HG03558 (cell line): ENCODE data around the gene CACNG4.

Source experiments
- ATAC-seq: cut with Tn5 transposase; IDR thresholded peaks from one replicate; pipeline ENCODE4 v1.9.1; 2021; ENCODE audit warnings: moderate number of reproducible peaks; ENCODE audit not compliant: unreplicated experiment; ENCODE audit errors: extremely low read depth

Gene CACNG4

GRCh38 chr17:67011527-67012175 is 47.1 kb downstream of the CACNG4 start:
- no peak for ATAC-seq

GRCh38 chr17:67013891-67014290 is 49.4 kb downstream of the CACNG4 start:
- ATAC-seq = no peak

- no peak for ATAC-seq
These were observed 50.5 kb downstream of the CACNG4 start for GRCh38 chr17:67015001-67015400.

- no peak for ATAC-seq
These were observed 51.7 kb downstream of the CACNG4 start for GRCh38 chr17:67016039-67016762.

GRCh38 chr17:67017910-67018309 is 53.4 kb downstream of the CACNG4 start:
- no peak for ATAC-seq

- ATAC-seq = no peak
These were observed 54.2 kb downstream of the CACNG4 start for GRCh38 chr17:67018471-67019434.

- no peak for ATAC-seq
These were observed 55.3 kb downstream of the CACNG4 start for GRCh38 chr17:67019809-67020208.

- no peak for ATAC-seq
These were observed 55.8 kb downstream of the CACNG4 start for GRCh38 chr17:67020293-67020766.

GRCh38 chr17:67021196-67021595 is 56.7 kb downstream of the CACNG4 start:
- ATAC-seq = no peak

GRCh38 chr17:67021743-67022450 is 57.4 kb downstream of the CACNG4 start:
- no peak for ATAC-seq

GRCh38 chr17:67022451-67022810 is 57.9 kb downstream of the CACNG4 start:
- no peak for ATAC-seq

- ATAC-seq = no peak
These were observed 60.2 kb downstream of the CACNG4 start for GRCh38 chr17:67024736-67025135.

- ATAC-seq = no peak
These were observed 60.8 kb downstream of the CACNG4 start for GRCh38 chr17:67025216-67025792.

- no peak for ATAC-seq
These were observed 61.8 kb downstream of the CACNG4 start for GRCh38 chr17:67026341-67026740.

GRCh38 chr17:67027031-67027628 is 62.6 kb downstream of the CACNG4 start:
- no peak for ATAC-seq

GRCh38 chr17:67030641-67031040 is 66.1 kb downstream of the CACNG4 start:
- no peak for ATAC-seq

- ATAC-seq = no peak
These were observed 67.9 kb downstream of the CACNG4 start for GRCh38 chr17:67032382-67032781.

- no peak for ATAC-seq
These were observed 68.5 kb downstream of the CACNG4 start for GRCh38 chr17:67032985-67033384.

- no peak for ATAC-seq
These were observed 69.1 kb downstream of the CACNG4 start for GRCh38 chr17:67033613-67034012.
